ENCODE data around the gene CRB1. TPM values are rescaled to one million over a fixed set of nuclear protein-coding genes. Genes with fewer than 3 reads are reported as not detected.

CRB1 gene
- total and polyA plus RNA-seq, 12 donors, result 0.04 to 1.5 (median 0.42) TPM; not detected in 2

DNA sequence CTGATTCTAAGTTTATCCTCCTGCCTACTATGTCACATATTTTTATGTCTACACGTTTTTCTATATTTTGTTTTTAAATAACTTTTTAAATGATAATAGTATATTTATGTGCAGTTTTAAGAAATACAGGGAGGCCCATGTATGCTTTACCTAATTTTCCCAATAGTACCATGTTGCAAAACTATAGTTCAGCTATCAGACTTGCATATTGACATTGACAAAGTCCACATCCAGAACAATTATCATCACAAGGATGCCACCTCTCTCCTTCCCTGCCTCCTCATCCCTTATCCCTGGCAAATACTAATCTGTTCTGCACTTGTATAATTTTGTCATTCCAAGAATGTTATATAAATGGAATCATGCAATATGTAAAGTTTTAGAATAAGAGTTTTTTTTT is 90.9 kb downstream of the CRB1 start:
- H3K36me3 ChIP-seq, result no peaks in the 10 kb centered on the region
- WGBS, 2 donors, result 55 to 64% methylated on average over 1 of the region's 1 CpG

DNA sequence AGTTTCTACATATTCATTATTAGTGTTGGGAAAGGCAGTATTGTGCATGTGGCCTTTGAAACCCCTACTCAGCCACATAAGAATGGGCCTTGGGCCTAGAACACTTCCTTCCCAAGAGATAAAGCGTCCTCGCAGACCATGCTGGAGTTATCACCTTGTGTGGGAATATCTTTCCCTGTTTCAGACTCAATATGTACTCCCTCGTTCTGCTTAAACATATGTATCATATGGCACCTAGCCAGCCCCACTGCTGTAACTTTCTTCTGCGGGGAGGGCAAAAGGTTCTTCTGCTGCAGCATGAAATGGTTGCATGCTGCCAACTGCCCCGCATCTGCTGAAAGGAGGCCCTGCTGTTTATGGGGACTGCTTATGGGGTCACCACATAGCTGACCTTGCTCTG is 92.0 kb downstream of the CRB1 start:
- ATAC-seq, result no peak
- Histone ChIP-seq H3K27me3 (no peaks in the 10 kb centered on the region), H3K36me3 (no peaks in the 10 kb centered on the region), H3K9me3 (no peaks in the 10 kb centered on the region), H3K4me3 (no peak overlapping the region), H3K4me1 (no peaks in the 10 kb centered on the region), H3K27ac (no peak overlapping the region)
- no peak for DNase-seq
- TF ChIP-seq, protein P1, sequence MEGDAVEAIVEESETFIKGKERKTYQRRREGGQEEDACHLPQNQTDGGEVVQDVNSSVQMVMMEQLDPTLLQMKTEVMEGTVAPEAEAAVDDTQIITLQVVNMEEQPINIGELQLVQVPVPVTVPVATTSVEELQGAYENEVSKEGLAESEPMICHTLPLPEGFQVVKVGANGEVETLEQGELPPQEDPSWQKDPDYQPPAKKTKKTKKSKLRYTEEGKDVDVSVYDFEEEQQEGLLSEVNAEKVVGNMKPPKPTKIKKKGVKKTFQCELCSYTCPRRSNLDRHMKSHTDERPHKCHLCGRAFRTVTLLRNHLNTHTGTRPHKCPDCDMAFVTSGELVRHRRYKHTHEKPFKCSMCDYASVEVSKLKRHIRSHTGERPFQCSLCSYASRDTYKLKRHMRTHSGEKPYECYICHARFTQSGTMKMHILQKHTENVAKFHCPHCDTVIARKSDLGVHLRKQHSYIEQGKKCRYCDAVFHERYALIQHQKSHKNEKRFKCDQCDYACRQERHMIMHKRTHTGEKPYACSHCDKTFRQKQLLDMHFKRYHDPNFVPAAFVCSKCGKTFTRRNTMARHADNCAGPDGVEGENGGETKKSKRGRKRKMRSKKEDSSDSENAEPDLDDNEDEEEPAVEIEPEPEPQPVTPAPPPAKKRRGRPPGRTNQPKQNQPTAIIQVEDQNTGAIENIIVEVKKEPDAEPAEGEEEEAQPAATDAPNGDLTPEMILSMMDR (IDR thresholded peaks at IDR 0.05), result no peak
- intact Hi-C loops (cut with DNase I), result no loop called here
- WGBS, 2 donors, result 43 to 52% methylated on average over 5 of the region's 5 CpGs

More for the DNA sequence above, 90.9 kb downstream of the CRB1 start:
- ATAC-seq (no peak), DNase-seq (no peak)
- TF ChIP-seq, protein P1 (IDR thresholded peaks at IDR 0.05), result no peak
- Histone ChIP-seq H3K4me1 (no peaks in the 10 kb centered on the region), H3K9me3 (no peaks in the 10 kb centered on the region), H3K27ac (no peak overlapping the region), H3K27me3 (no peaks in the 10 kb centered on the region), H3K4me3 (no peak overlapping the region)
- intact Hi-C loops (cut with DNase I), result loop anchor here in 8 of 10 donors (5.0 to 10.0 kb wide), 4 partner anchors 134 to 534 kb away; no protein-coding TSS in a partner anchor

DNA sequence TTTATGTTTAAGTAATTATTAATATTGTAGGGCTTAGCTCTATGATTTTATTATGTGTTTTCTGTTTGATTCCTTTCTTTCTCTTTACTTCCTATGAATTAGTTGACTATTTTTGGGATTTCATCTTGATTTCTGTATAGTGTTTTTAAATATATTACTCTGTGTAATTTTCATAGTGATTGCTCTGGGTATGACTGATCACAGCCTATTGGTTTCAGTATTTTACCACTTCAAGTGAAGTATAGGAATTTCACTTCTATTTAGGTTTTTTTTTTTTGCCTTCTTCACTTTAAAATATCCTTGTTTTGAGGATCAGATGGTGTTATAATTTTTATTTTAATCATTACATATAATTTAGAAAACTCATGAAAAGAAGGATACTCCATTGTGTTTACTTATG is 94.8 kb downstream of the CRB1 start:
- no peak for ATAC-seq
- H3K9me3 ChIP-seq, result no peaks in the 10 kb centered on the region
- H3K36me3 ChIP-seq, result no peaks in the 10 kb centered on the region
- no peak overlapping the region for H3K4me3 ChIP-seq
- H3K27me3 ChIP-seq, result no peaks in the 10 kb centered on the region
- no peaks in the 10 kb centered on the region for H3K4me1 ChIP-seq
- H3K27ac ChIP-seq, result no peak overlapping the region
- no peak for DNase-seq
- intact Hi-C loops (cut with DNase I), result no loop called here
- TF ChIP-seq, protein P1 (IDR thresholded peaks at IDR 0.05), result no peak

DNA sequence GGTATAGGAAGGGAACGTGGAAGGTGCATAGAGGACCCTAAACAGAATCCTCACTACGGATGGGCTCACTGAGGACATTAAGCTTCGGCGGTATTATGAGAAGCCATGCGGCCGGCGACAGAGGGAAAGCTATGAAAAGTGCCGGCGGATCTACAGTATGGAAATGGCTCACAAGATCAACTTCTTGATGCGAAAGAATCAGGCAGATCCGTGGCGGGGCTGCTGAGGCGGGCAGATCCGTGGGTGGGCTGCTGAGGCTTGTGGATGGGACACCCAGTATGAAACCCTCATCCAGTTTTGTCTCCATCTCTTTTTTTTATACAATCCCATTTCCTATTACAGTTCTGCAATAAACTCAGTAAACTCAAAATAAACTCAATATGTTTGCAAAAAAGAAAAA is 95.8 kb downstream of the CRB1 start:
- H3K4me3 ChIP-seq, result no peak overlapping the region
- intact Hi-C loops (cut with DNase I), result no loop called here
- H3K36me3 ChIP-seq, result no peaks in the 10 kb centered on the region
- TF ChIP-seq, protein P1 (IDR thresholded peaks at IDR 0.05), result no peak
- no peaks in the 10 kb centered on the region for H3K4me1 ChIP-seq
- no peak for ATAC-seq
- no peaks in the 10 kb centered on the region for H3K27me3 ChIP-seq
- H3K9me3 ChIP-seq, result no peaks in the 10 kb centered on the region
- no peak for DNase-seq
- no peak overlapping the region for H3K27ac ChIP-seq
- WGBS, 2 donors, result 95 to 96% methylated on average over 14 of the region's 14 CpGs

Data from heart right ventricle (tissue), 16 donors.